Endothelial cell of umbilical vein (primary cell): ENCODE data around the gene GALK1. TPM values are rescaled to one million over a fixed set of nuclear protein-coding genes. Genes with fewer than 3 reads are reported as not detected.

Experiments
- BruUV-seq: library from RNA; stranded (reverse); fragments of 400-500 nt; replicated peaks from 2 replicates; lab custom pipeline; 2021; lab: Mats Ljungman, UMichigan
- CTCF ChIA-PET: fragments of 300-600, 350-600 bp; sonication (Branson Sonifier 250); formaldehyde crosslinking; loops from one replicate; lab custom pipeline; 2021; ENCODE audit warnings: antibody characterized with exemption, inconsistent platforms; lab: Charles Lee
- POLR2A ChIA-PET: fragments of 300-600, 350-600 bp; sonication (Branson Sonifier 250); formaldehyde crosslinking; loops from one replicate; lab custom pipeline; 2021; ENCODE audit warnings: antibody characterized with exemption, inconsistent platforms; lab: Charles Lee
- DNase-seq: peaks from one replicate; pipeline ENCODE4 v3.0.0-alpha.2; 2011; ENCODE audit warnings: low read depth, low spot score
- FAIRE-seq: peaks from 2 replicates; lab custom pipeline; 2011; peaks lifted over from hg19 to GRCh38; lab: Jason Lieb, UNC
- H2AFZ ChIP-seq: 2 replicates; pipeline ENCODE4 v1.6.0; 2012; ENCODE audit warnings: low read depth, low read length, control low read depth, inconsistent platforms
- H3K27ac ChIP-seq: 2 replicates; pipeline ENCODE4 v1.5.1; 2011; ENCODE audit warnings: low read depth, mild to moderate bottlenecking, control low read depth, low read length, moderate library complexity; ENCODE audit not compliant: insufficient read depth
- H3K27me3 ChIP-seq, 2 experiments: 2 replicates each; pipeline versions ENCODE4 v1.6.0 to v1.6.1; 2011; ENCODE audit warnings: low read length in 2 of 2, mixed read lengths in 1 of 2; ENCODE audit not compliant: control insufficient read depth in 2 of 2, insufficient read depth in 2 of 2
- H3K36me3 ChIP-seq, 2 experiments: 2 replicates in 1 of 2; 3 replicates in 1 of 2; pipeline ENCODE4 v1.5.1; 2011; ENCODE audit warnings: low read length in 2 of 2, mild to moderate bottlenecking in 1 of 2, moderate library complexity in 1 of 2; ENCODE audit not compliant: control insufficient read depth in 2 of 2, insufficient read depth in 2 of 2; ENCODE audit errors: extremely low read depth in 1 of 2
- H3K4me1 ChIP-seq: 3 replicates; pipeline ENCODE4 v1.5.1; 2011; ENCODE audit warnings: mild to moderate bottlenecking, low read length; ENCODE audit not compliant: control insufficient read depth, insufficient read depth; ENCODE audit errors: extremely low read depth
- H3K4me2 ChIP-seq: 2 replicates; pipeline ENCODE4 v1.6.1; 2011; ENCODE audit warnings: low read length, control low read depth, mixed read lengths; ENCODE audit not compliant: insufficient read depth
- H3K4me3 ChIP-seq, 3 experiments: fragments of 200-600 bp in 1 of 3; sonication (generic), shearing (Covaris generic) in 1 of 3; replicated peaks in 1 of 3; 2 replicates each; pipeline ENCODE4 v1.5.1; 2011 to 2016; ENCODE audit warnings: control low read depth in 3 of 3, low read length in 3 of 3, mild to moderate bottlenecking in 2 of 3, inconsistent platforms in 1 of 3, low read depth in 1 of 3, moderate library complexity in 1 of 3; ENCODE audit not compliant: insufficient read depth in 1 of 3
- H3K79me2 ChIP-seq: 2 replicates; pipeline ENCODE4 v1.6.0; 2012; ENCODE audit warnings: low read length, inconsistent platforms; ENCODE audit not compliant: control insufficient read depth, insufficient read depth
- H3K9ac ChIP-seq: replicated peaks from 2 replicates; pipeline ENCODE3; 2011; ENCODE audit warnings: low read length, control low read depth; ENCODE audit not compliant: insufficient read depth; ENCODE audit errors: extremely low read depth
- H3K9me1 ChIP-seq: replicated peaks from 3 replicates; pipeline ENCODE4 v1.6.0; 2011; ENCODE audit warnings: mild to moderate bottlenecking, low read length; ENCODE audit not compliant: control insufficient read depth, insufficient read depth; ENCODE audit errors: extremely low read depth
- H3K9me3 ChIP-seq: replicated peaks from 2 replicates; pipeline ENCODE4 v1.5.1; 2012; ENCODE audit warnings: low read length, inconsistent platforms; ENCODE audit not compliant: control insufficient read depth, insufficient read depth
- H4K20me1 ChIP-seq: replicated peaks from 2 replicates; pipeline ENCODE3; 2011; ENCODE audit warnings: mild to moderate bottlenecking, low read length; ENCODE audit not compliant: control insufficient read depth, insufficient read depth; ENCODE audit errors: extremely low read depth
- POLR2AphosphoS5 ChIP-seq: IDR thresholded peaks from 2 replicates; pipeline ENCODE4 v1.6.1; 2012; ENCODE audit warnings: low read depth, mild to moderate bottlenecking, control low read depth, low read length, moderate library complexity; ENCODE audit not compliant: insufficient read depth
- dilution Hi-C: fragments of 300-500 bp; cut with MboI; formaldehyde crosslinking; loops from one replicate; pipeline ENCODE4 v1.15.0; 2019; ENCODE audit warnings: low sequenced_read_pairs; ENCODE audit not compliant: extremely low pct_ligation_motif_present
- intact Hi-C: fragments of 100-400 bp; cut with micrococcal nuclease; formaldehyde crosslinking; loops from one replicate; pipeline ENCODE4 v1.10.0; 2022
- polyA plus RNA-seq, 4 experiments: library from polyadenylated mRNA; depleted of rRNA in 3 of 4; stranded (reverse) in 3 of 4; unstranded in 1 of 4; fragments of >200 nt; gene quantifications; 2 replicates each; pipeline versions ENCODE4 v1.2.1 to v1.2.3, GENCODE V29; 2011 to 2012; ENCODE audit warnings: missing spikeins in 1 of 4
- total RNA-seq: library from RNA; stranded (reverse); gene quantifications from 2 replicates; pipeline ENCODE4 v1.2.3, GENCODE V29; 2021
- TF ChIP-seq, protein P1 (sequence below), 2 donors: IDR thresholded peaks; 1 replicate in 1 of 2; 2 replicates in 1 of 2; pipeline ENCODE4 v1.5.1; 2011; ENCODE audit warnings: low read length in 2 of 2, mild to moderate bottlenecking in 2 of 2, moderate library complexity in 2 of 2, control low read depth in 1 of 2, inconsistent platforms in 1 of 2, low read depth in 1 of 2; ENCODE audit not compliant: insufficient read depth in 1 of 2; ENCODE audit errors: extremely low read depth in 1 of 2

Gene GALK1
- total and polyA plus RNA-seq, 2 donors (not counting 3 experiments of a cell fraction or from before 2014, with no cell fraction given): 45.8 to 63.7 TPM

- no peaks in the 10 kb centered on the region for H3K27me3 ChIP-seq
- no peaks in the 10 kb centered on the region for H3K9me1 ChIP-seq
- FAIRE-seq: no peak
- H3K27ac ChIP-seq: no peak overlapping the region
- H3K36me3 ChIP-seq: peaks cover 0 to 2% of the 10 kb centered on the region in 2 experiments
- CTCF ChIA-PET: interaction anchor here (0.6 to 2.6 kb wide), 32 partner anchors 11 to 251 kb away, joined by 3 to 45 read pairs (median 5); partner anchors contain the start of genes GALK1, MRPL38, SMIM5 and TRIM65
- TF ChIP-seq, protein P1, sequence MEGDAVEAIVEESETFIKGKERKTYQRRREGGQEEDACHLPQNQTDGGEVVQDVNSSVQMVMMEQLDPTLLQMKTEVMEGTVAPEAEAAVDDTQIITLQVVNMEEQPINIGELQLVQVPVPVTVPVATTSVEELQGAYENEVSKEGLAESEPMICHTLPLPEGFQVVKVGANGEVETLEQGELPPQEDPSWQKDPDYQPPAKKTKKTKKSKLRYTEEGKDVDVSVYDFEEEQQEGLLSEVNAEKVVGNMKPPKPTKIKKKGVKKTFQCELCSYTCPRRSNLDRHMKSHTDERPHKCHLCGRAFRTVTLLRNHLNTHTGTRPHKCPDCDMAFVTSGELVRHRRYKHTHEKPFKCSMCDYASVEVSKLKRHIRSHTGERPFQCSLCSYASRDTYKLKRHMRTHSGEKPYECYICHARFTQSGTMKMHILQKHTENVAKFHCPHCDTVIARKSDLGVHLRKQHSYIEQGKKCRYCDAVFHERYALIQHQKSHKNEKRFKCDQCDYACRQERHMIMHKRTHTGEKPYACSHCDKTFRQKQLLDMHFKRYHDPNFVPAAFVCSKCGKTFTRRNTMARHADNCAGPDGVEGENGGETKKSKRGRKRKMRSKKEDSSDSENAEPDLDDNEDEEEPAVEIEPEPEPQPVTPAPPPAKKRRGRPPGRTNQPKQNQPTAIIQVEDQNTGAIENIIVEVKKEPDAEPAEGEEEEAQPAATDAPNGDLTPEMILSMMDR (IDR thresholded peaks at IDR 0.05; ENCODE audit: extremely low read depth in 1 of 2, insufficient read depth in 1 of 2, low read depth in 1 of 2, low read length in 2 of 2): peak; percentile 34 to 36
- no peak for TF ChIP-seq POLR2AphosphoS5
- no peak overlapping the region for H3K9ac ChIP-seq
- H2AFZ ChIP-seq: no peak overlapping the region
- H3K9me3 ChIP-seq: no peaks in the 10 kb centered on the region
- no peaks in the 10 kb centered on the region for H4K20me1 ChIP-seq
- DNase-seq: no peak
- no peaks in the 10 kb centered on the region for H3K79me2 ChIP-seq
- no TSS peak for BruUV-seq
- H3K4me1 ChIP-seq: no peaks in the 10 kb centered on the region
- dilution Hi-C loops: no loop called here
- H3K4me2 ChIP-seq: no peak overlapping the region
- intact Hi-C loops: no loop called here
- H3K4me3 ChIP-seq: no peak overlapping the region
- POLR2A ChIA-PET: no interaction called here
These were observed 11.2 kb downstream of the GALK1 start for GRCh38 chr17:75753514-75754377.
